SK-N-SH (cell line): ENCODE measurements around the gene HAPLN2.

Source experiments
- CTCF ChIP-seq: fragments of 200-600 bp; sonication (generic); IDR thresholded peaks from 2 replicates; pipeline ENCODE4 v1.6.1; 2017; ENCODE audit warnings: antibody characterized with exemption, mild to moderate bottlenecking, moderate library complexity
- EP300 ChIP-seq, 2 experiments: IDR thresholded peaks; 2 replicates each; pipeline versions ENCODE4 v1.4.0 to v1.6.1; 2012; ENCODE audit warnings: borderline replicate concordance in 1 of 2, low read depth in 1 of 2, low read length in 1 of 2
- SIN3A ChIP-seq: IDR thresholded peaks from 2 replicates; pipeline ENCODE4 v1.6.1; 2012; ENCODE audit warnings: low read depth, mild to moderate bottlenecking, low read length, moderate library complexity, borderline replicate concordance

- no peak for TF ChIP-seq CTCF
- no peak for TF ChIP-seq EP300 (IDR thresholded peaks at IDR 0.05; ENCODE audit: borderline replicate concordance in 1 of 2, low read depth in 1 of 2, low read length in 1 of 2)
- no peak for TF ChIP-seq SIN3A
These were observed 41.7 kb upstream of the HAPLN2 start for GRCh38 chr1:156577550-156577949.
